Left cardiac atrium (tissue), 4 donors: ENCODE results near the gene C6orf47. TPM values are rescaled to one million over a fixed set of nuclear protein-coding genes. Genes with fewer than 3 reads are reported as not detected.

Source experiments
- ATAC-seq, 2 donors: fragments of 200-7000 bp; cut with Tn5 transposase; one replicate each; pipeline ENCODE4 v1.9.1; 2020; ENCODE audit warnings: mild to moderate bottlenecking in 2 of 2, moderate library complexity in 2 of 2
- DNase-seq: peaks from one replicate; pipeline ENCODE4 v3.0.0-alpha.2; 2020
- intact Hi-C, 2 donors: fragments of 100-400 bp; cut with DNase I; formaldehyde crosslinking; loops; one replicate each; pipeline versions ENCODE4 v1.14.1 to v1.15.1; 2022 to 2023
- total RNA-seq, 2 donors: library from RNA; stranded (reverse); fragmentation: NEBNext Ultra II Directional; extraction: Animal tissue kit (Norgen Biotek cat#: 25700); gene quantifications; one replicate each; pipeline ENCODE4 v1.2.1, GENCODE V29; 2021
- donor health status: DM: no; HTN: yes; CAD: no.
- donor health status: DM: no; HTN: yes; CAD: no; lungs with severe emphysema.
- donor health status: DM: yes; HTN: yes; CAD: no.
- donor health status: Dilated cardiomyopathy.

C6orf47 gene
- total RNA-seq, 2 donors from 2014 or later: 17.5 to 20.1 TPM

DNA sequence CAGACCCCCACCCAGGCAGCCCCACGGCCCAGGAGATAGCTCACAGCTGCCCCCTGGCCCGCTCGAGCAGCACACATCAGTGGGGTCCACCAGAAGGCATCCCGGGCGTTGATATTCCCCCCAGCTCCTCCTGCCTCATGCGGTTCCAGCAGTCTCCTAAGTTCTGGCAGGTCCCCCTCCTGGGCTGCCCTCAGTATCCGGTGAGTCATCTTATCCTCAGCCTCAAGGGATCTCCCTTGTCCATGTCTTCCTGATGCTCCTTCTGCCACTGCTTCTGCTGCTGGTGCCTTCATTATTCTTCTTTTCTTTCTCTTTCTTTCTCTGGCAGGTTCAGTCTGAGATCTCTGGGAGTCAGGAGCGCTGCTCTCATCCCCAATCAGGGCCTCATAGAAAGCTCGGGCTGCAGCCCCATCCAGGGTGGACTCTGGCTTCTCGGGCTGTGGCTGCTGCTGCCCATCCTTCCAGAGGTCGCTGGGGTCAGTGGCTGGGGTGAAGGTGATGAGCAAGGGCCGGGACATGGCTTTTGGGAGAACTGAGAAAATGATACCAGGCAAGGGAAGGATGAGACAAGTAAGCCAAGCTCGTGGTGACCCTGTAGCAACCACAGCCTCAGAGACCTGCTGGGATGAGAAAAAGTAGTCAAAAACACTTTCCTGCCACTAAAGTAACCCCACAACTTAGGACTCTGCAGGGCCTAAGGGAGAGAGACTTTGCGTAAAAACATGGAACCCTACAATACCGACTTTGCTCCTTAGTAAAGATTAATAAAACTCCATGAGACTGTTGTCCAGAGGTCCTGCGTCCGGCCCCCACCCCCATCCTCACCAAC, 3.6 kb upstream of the C6orf47 start:
- peak in 1 of 2 donors; percentile 9 for ATAC-seq
- DNase-seq: peak; percentile 64
- intact Hi-C loops: no loop called here

DNA sequence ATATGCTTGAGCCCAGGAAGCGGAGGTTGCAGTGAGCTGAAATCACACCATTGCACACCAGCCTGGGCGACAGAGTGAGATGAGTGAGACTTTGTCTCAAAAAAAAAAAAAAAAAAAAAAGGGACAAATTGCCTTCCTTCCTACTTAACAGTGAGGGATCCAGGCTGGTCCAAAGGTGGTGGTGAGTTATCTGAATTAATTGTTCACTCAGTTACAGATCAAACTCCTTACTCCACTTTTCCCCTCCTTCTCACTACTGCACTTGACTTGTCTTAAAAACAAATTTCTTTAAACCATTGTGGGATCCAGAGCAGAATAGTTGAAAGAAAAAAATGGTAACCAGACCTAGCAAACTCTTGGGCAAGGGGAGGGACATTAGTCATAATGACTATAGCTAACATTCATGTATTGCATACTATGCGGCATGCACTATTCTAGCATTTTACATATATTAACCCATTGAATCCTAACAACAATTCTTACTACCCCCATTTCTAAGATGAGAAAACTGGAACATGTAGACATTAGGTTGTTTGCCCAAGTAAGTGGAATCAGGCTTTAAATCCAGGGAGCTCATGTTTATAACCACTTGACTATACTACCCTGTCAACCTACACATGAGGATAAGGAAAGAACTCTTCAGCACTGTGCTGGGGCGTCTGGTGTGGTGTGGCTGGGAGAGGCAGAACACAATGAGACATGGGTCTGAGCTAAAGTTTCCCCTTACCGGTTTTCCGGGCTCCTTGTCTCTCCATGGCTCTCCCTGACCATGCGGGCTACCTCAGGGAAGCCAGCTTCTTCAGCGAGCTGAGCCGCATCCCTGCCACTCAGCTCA, 2.8 kb upstream of the C6orf47 start:
- DNase-seq (no peak), ATAC-seq (no peak)
- intact Hi-C loops: no loop called here

DNA sequence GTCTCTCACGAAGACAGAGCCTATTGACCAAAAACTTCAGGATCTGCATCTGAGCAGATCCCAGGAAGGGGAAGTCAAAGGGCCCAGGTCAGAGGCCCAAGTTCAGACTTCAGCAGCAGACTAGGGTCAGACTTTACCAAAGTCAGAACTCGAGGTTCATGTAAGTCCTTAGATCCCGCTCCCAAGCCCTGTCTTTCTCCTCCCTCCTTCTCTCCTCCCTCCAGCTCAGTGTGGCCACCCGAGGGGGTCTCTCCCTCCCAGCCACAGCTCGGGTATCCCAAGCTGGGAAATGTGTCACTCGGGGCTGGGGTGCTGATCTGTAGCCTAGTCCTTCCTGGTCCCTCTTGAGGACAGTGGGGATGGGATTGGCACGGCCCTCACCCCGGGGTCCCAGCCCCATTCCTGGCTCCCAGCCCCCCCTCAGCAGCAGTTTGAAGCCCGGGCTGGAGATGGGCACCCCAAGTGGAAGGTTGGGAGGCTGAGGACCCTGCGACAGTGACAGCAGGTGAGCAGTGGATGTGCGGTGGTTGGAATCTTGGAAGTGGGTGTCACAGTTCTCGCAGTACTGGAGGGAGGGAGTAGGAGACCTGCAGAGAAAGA, 1.6 kb upstream of the C6orf47 start:
- DNase-seq: no peak
- intact Hi-C loops: no loop called here

DNA sequence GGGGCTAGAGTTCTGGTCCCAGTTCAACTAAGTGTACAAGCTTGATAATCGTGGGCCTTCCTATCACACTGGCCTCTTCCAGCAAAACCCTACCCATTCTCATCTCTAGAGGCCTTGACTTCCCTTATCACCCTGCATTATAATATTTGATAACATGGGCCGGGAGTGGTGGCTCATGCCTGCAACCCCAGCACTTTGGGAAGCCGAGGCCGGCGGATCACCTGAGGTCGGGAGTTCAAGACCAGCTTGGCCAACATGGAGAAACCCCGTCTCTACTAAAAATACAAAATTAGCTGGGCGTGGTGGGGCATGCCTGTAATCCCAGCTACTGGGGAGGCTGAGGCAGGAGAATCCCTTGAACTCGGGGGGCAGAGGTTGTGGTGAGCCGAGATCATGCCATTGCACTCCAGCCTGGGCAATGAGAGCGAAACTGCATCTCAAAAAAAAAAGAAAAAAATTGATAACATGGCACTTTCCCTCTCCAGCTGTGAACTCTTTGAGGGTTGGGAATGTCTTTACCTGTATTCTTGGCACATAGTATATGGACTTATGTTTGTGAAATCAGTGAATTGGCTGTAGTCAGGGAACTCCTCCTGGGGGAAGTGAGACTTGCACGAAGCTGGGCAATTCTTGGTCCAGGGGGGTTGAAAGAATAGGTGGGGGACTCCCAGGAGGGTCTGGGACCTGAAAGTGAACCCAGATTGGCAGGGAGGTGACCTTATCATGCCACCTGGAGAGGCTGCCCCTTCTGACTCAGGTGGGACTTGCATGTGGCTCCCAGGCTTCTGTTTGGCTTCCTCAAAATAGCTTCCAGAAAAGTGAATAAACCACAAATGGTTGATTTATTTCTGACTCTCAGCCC, 915 bp upstream of the C6orf47 start:
- DNase-seq: no peak
- intact Hi-C loops: no loop called here
- no peak for ATAC-seq

More for the DNA sequence above, 1.6 kb upstream of the C6orf47 start:
- no peak for ATAC-seq

DNA sequence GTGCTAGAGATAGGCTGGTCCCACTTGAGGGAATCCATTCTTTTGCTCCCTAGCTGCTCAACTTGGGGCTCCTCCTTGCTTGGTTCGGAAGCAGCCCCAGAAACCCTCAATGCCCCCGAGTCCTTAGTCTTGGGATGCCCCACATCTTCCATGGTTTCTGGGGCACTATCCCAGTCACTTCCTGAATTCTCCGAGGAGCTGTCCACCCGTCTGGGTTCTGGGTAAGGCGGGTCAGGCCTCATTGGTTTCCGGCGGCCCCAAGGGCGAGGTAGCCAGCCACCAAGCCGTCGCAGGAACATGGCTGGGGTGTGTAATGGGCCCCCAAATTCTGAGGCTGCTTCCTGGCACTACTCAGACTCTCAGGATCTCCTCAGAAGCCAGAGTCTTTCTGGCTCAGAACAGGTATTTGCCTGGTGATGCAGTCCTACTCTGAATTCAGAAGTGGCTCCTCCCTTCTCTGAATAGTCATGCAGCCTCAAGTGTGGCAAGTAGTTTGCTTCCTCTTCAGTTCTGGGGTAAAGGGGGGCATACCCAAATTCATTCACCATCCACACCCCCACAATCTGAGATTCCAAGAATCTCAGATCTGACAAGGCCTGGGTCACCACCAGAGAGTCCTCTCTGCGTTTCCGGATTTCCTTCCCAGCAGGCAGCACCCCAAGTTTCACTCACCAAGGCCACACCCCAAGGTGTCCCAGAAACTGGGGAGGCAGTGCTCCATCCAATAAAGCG, 763 bp downstream of the C6orf47 start:
- no peak for DNase-seq
- intact Hi-C loops: no loop called here
- peak in 1 of 2 donors; percentile 4 for ATAC-seq

DNA sequence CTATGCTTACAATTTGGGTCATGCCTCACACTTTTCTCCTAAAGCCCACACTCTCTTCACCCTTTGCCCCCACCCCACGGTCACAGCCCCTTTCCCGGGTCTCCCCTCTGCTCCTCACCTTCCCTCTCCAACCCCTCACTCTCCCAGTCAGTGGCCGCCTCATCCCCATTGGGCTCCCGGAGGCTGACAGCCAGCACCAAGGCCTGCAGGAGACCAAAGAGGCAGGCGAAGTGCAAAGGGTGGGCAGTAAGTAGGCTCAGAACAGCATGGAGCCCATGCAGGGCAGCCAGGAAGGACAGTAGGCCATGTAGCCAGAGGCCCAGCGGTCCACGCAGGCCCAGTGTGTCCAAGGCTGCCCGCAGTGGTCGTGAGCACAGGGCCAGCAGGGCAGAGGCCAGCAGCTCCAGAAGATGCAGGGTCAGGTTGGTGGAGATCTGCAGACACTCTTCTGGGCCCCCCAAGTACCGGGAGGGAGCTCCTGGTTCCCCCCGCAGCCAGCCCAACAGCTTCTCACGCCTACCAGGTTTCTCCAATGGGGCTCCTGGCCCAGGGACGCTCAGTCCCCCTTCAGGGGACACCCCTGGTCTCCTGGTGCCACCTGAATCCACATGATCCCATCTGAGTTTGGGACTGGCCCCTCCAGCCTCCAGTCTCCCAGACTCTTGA, 1.5 kb downstream of the C6orf47 start:
- no peak for ATAC-seq
- DNase-seq: no peak
- intact Hi-C loops: no loop called here

DNA sequence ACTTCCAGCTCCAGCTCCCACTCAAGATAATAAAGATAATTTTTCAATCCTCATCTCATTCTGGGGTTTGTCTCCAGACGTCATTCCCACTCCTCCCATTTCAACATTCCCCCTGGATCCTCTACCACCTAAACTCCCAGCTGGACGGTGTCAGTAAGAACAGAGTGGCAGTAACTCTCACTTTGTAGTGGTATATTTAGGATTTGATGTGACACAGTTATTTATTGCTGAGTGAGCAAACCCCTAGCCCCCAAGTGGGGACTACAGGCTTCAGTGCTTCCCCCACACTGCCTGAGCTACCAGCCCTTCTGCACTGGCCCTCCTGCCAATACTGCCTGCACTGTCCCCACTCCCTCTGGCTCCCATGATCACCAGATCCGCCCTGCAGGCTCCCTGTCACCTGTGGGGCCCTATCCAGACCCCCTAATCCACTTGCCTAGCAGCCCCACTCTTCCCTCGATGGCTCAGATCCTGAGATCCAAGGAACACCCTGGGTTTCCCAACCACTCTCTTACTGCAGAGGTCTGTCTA, 2.4 kb downstream of the C6orf47 start:
- ATAC-seq (no peak), DNase-seq (no peak)
- intact Hi-C loops: no loop called here

DNA sequence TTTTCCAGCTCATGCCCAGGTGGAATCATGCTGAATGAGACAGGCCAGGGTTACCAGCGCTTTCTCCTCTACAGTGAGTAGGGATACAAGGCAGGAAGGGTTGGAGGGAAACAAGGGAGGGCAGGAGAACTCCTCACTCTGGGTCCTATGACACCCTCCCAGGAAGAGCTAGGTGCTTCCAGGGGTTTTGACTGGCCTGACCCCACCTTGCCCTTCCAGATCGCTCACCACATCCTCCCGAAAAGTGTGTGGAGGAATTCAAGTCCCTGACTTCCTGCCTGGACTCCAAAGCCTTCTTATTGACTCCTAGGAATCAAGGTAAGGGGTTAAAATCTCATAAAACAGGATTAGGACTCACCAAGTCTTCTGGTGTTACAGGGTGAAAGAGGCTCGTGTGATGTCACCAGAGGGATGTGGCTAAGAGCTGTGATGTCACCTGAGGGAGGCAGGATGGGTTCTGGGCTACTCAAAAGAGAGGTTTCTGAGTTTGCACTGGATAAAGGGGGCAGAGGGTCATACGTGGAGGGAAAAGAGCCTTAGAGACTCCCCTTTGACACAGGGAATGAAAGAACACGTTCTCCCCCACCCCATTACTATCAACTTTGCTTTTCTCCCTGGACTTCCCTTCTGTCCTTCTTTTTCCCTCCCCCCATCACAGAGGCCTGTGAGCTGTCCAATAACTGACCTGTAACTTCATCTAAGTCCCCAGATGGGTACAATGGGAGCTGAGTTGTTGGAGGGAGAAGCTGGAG, 3.0 kb downstream of the C6orf47 start:
- no peak for ATAC-seq
- DNase-seq: no peak
- intact Hi-C loops: no loop called here

DNA sequence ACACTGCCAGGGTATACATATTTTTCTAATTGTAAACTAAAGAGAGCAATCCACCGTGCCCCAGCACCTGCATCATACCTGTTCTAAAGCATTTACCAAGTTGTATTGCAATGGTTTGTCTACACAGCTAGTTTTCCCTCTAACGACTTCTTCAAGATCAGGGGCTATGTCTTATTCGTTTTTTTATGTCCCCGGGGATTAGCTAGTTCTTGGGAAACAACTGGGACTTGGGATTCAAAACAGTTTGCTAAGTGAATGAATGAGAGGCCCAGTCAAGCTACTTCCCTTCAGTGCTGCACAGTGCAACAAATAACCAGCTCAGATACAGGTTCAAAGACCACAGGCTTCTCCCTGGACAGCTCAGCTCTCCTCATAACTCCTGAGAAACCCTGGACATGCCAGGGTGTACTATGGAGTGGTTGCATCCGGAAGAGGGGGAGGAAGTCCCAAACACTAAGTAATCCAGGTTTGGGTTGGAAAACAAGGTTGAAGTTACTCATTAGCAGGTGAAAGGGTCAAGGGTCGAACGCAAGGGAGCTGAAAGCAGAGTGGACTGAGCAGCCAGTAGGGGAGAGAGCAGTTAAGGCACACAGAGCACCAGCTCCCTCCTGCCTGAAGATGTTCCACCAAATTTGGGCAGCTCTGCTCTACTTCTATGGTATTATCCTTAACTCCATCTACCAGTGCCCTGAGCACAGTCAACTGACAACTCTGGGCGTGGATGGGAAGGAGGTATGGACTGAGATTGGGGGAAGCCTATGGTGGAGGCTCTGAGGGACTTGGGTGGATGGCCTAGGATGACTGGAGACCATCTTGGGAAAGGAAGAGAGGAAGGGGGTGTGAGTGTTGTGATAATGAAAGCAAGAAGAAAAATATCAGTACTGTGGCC, 5.0 kb downstream of the C6orf47 start, which contains the start of gene APOM:
APOM (plus strand) TSS at position 546 of the 889 bp plus-strand sequence; CDS start at position 619, 73 bp downstream.
- ATAC-seq (no peak), DNase-seq (no peak)
- intact Hi-C loops: no loop called here

DNA sequence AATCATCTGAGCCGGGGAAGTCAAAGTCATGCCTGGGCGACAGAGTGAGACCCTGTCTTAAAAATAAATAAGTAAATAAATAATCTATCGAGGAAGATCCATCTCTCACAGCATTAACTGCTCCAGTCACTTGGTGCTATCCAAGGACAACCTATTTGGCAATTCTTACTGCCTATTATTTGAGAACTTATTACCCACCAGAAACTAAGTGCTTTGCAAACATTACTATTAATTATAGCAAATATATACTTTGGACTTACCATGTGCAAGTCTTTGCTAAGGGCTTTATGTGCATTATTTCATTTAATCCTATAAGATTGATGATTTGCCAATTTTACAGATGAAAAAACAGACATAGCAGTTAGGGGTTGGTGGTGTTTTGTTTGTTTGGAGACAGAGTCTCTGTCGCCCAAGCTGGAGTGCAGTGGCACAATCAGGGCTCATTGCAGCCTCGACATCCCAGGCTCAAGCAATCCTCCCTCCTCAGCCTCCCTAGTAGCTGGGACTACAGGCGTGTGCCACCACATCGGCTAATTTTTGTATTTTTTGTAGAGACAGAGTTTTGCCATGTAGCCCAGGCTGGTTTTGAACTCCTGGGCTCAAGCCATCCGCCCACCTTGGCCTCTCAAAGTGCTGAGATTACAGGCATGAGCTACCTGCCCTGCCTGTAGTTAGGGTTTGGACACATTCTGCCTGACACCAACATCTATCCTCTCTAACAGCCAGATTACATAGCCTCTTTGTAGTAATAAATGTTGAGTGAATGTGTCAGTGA, 5.8 kb downstream of the C6orf47 start:
- ATAC-seq (no peak), DNase-seq (no peak)
- intact Hi-C loops: no loop called here

DNA sequence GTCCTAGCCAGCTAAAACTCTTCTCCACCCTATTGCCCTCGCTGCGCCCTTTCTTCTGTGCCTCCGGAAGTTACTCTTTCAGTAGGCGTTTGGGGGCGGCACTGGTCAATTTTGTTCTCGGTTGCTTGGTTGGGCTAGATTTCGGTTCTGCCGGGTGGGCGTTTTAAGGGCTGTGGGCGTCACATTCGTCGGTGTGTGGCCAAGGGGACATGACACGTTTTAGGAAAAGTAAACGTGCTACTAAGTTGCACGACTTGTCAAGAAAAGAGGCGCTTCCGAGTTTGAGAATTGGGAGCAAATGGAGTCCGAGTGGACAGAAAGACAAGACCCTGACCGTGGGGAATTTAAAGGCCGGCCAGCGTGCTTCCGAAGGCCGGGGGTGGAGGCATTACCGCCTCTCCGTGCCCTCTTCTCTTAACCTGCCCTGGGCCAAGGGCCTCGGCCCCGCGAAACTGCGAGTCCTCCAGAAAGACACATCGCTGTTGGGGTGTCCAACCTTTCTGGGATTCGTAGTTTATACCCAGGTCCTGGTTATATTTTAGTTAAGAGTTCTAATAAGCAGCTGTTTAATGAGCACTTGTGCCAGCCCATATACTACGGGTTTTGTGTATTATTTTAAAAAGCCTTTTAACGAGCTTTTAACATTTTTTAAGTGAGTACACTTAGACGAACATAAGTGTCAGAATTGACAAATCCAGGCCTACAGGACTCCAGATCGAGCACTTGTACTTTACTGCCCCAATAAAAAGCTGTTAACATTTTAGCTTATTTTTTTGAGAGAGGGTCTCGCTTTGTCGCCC, 7.5 kb downstream of the C6orf47 start:
- intact Hi-C loops: no loop called here
- ATAC-seq (peak; percentile 80 to 82), DNase-seq (peak; percentile 91)

DNA sequence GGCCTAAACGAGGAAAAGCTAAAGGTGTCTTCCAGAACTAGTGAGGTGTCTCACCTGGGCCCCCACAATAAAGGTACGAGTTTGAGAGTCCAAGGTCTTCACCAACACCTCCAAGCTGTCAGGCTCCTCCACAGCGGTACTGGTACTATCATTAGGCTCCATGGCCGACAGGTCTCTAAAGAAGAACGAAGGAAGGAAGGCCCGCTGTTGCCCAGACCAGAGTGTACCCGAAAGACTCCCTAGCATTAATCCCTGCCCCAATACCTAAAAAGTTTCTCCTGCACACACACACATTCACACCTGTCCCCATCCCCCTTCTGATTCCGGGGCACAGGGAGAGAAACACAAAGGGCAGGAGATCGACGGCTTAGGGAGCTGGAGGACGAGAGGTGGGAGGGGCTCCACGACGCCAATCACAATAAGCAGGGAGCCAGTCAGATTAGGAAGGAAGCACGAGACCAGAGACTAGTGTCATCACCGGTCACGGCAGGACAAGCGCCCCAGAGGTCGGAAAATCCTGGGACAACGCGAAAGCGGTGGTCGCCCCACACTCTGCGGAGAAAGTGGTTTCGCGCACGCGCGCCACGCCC, 8.9 kb downstream of the C6orf47 start:
- intact Hi-C loops: no loop called here
- DNase-seq (peak; percentile 79), ATAC-seq (peak; percentile 70 to 75)

DNA sequence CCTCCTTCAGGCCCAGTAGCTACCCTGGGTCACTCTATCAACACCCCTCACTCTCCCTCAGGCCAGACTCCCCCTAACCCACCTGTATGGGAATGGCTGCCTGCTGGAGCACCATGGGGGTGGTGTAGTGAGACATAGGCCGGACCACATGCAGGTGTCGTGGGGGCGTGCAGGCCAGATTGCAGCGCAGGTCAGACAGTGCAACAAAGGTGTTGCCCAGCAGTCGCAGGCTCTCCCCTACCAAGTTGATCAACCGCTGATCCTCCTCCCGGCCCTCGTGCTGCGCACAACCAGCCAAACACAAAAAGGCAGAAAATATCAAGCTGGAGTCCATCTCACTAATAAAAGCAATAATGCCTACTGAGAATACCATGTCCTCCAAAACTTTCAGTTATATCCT, 15.3 kb downstream of the C6orf47 start:
- intact Hi-C loops: no loop called here

More for the DNA sequence above, 15.3 kb downstream of the C6orf47 start:
- ATAC-seq: no peak
- DNase-seq: no peak
